Common myeloid progenitor, CD34-positive (primary cell): ENCODE measurements around the gene PRR19.

Source experiments
- CTCF ChIA-PET: fragments of 350-600 bp; sonication (Branson Sonifier 250); formaldehyde crosslinking; loops from one replicate; lab custom pipeline; 2021; ENCODE audit warnings: antibody characterized with exemption; lab: Charles Lee
- POLR2A ChIA-PET: fragments of 350-600 bp; sonication (Branson Sonifier 250); formaldehyde crosslinking; loops from one replicate; lab custom pipeline; 2021; ENCODE audit warnings: antibody characterized with exemption; lab: Charles Lee
- DNase-seq, 3 donors: peaks; one replicate each; pipeline versions ENCODE4 v3.0.0 to v3.0.0-alpha.2; 2013
- H3K27ac ChIP-seq, 2 experiments: 1 replicate in 1 of 2; 2 replicates in 1 of 2; pipeline ENCODE4 v1.7.0; 2013; ENCODE audit warnings: inconsistent platforms in 2 of 2, low read length in 2 of 2, mild to moderate bottlenecking in 2 of 2, low read depth in 1 of 2, moderate library complexity in 1 of 2; ENCODE audit not compliant: severe bottlenecking in 2 of 2, insufficient read depth in 1 of 2, poor library complexity in 1 of 2
- H3K27me3 ChIP-seq, 5 experiments: replicated peaks in 2 of 5; 1 replicate in 3 of 5; 2 replicates in 2 of 5; pipeline versions ENCODE4 v1.6.1 to v1.7.0; 2013; ENCODE audit warnings: low read length in 4 of 5, mild to moderate bottlenecking in 2 of 5, moderate library complexity in 2 of 5, inconsistent platforms in 1 of 5; ENCODE audit not compliant: insufficient read depth in 5 of 5, control insufficient read depth in 4 of 5
- H3K36me3 ChIP-seq, 4 experiments: 1 replicate in 2 of 4; 2 replicates in 2 of 4; pipeline versions ENCODE4 v1.6.1 to v1.7.0; 2013; ENCODE audit warnings: low read length in 3 of 4, control low read depth in 1 of 4, mild to moderate bottlenecking in 1 of 4; ENCODE audit not compliant: control insufficient read depth in 4 of 4, insufficient read depth in 4 of 4
- H3K4me1 ChIP-seq, 4 experiments: 1 replicate in 3 of 4; 2 replicates in 1 of 4; pipeline versions ENCODE4 v1.6.1 to v1.7.1; 2013; ENCODE audit warnings: low read length in 3 of 4, mild to moderate bottlenecking in 3 of 4, control low read depth in 1 of 4, inconsistent platforms in 1 of 4, moderate library complexity in 1 of 4; ENCODE audit not compliant: control insufficient read depth in 4 of 4, insufficient read depth in 4 of 4; ENCODE audit errors: control extremely low read depth in 1 of 4
- H3K4me3 ChIP-seq, 7 experiments: 1 replicate in 4 of 7; 2 replicates in 3 of 7; pipeline versions ENCODE4 v1.5.1 to v1.7.0; 2013; ENCODE audit warnings: mild to moderate bottlenecking in 7 of 7, low read length in 6 of 7, moderate library complexity in 6 of 7, inconsistent platforms in 2 of 7, low read depth in 2 of 7, control low read depth in 1 of 7; ENCODE audit not compliant: insufficient read depth in 4 of 7, control insufficient read depth in 1 of 7; ENCODE audit errors: extremely low read depth in 1 of 7
- H3K9me3 ChIP-seq, 5 experiments: 1 replicate in 4 of 5; 2 replicates in 1 of 5; pipeline versions ENCODE4 v1.6.1 to v1.7.1; 2013; ENCODE audit warnings: low read length in 4 of 5, mild to moderate bottlenecking in 2 of 5, inconsistent platforms in 1 of 5, low read depth in 1 of 5, moderate library complexity in 1 of 5; ENCODE audit not compliant: control insufficient read depth in 4 of 5, insufficient read depth in 2 of 5; ENCODE audit errors: control extremely low read depth in 1 of 5
- WGBS: methylation state at CpG from one replicate; pipeline ENCODE4 v1.1.5; 2013; ENCODE audit not compliant: insufficient coverage; 5-methylcytosine and 5-hydroxymethylcytosine counted together

PRR19 gene

GRCh38 chr19:42344336-42344893 is 42.5 kb downstream of the PRR19 start:
- H3K27ac ChIP-seq, result no peak overlapping the region
- WGBS, result 97% methylated on average over 13 of the region's 18 CpGs
- CTCF ChIA-PET, result no interaction called here

DNA sequence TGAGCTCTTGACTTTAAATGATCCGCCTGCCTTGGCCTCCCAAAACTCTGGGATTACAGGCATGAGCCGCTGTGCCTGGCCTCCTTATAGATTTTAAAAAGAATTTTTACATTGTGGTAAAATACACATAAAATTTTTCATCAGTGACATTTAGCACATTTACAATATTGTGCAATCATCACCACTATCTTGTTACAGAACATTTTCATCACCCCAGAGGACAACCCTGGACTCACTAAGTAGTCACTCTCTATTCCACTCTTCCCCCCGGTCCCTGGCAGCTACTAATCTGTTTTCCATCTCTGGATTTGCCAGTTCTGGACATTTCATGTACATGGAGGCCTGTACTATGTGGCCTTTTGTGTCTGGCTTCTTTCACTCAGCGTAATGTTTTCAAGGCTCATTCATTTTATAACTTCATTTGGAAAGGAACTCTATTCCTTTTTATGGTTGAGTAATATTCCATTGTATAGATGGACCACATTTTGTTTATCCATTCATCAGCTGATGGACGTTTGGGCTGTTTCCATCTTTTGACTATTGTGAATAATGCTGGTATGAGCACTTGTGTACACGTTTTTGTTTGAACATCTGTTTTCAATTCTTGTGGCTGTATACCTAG is 43.4 kb downstream of the PRR19 start:
- Histone ChIP-seq H3K9me3 (no peaks in the 10 kb centered on the region), H3K27ac (no peak overlapping the region), H3K36me3 (peaks cover 4 to 38% (median 23%) of the 10 kb centered on the region in 4 experiments), H3K4me3 (no peak overlapping the region), H3K4me1 (peaks cover 0 to 2% (median 0%) of the 10 kb centered on the region in 4 experiments), H3K27me3 (no peaks in the 10 kb centered on the region)
- ChIA-PET CTCF (interaction anchor here (0.9 to 1.2 kb wide), 2 partner anchors 13 to 221 kb away, joined by 3 to 4 read pairs; no protein-coding TSS in a partner anchor), POLR2A (no interaction called here)
- 100% methylated on average over 1 of the region's 6 CpGs for WGBS
- DNase-seq, result no peak

More at GRCh38 chr19:42344336-42344893, 42.5 kb downstream of the PRR19 start:
- POLR2A ChIA-PET, result no interaction called here
- H3K4me3 ChIP-seq, result no peak overlapping the region
- DNase-seq, result no peak
- peaks cover 0 to 2% (median 0%) of the 10 kb centered on the region in 4 experiments for H3K4me1 ChIP-seq
- peaks cover 3 to 33% (median 23%) of the 10 kb centered on the region in 4 experiments for H3K36me3 ChIP-seq
- H3K9me3 ChIP-seq, result no peaks in the 10 kb centered on the region
- no peaks in the 10 kb centered on the region for H3K27me3 ChIP-seq

DNA sequence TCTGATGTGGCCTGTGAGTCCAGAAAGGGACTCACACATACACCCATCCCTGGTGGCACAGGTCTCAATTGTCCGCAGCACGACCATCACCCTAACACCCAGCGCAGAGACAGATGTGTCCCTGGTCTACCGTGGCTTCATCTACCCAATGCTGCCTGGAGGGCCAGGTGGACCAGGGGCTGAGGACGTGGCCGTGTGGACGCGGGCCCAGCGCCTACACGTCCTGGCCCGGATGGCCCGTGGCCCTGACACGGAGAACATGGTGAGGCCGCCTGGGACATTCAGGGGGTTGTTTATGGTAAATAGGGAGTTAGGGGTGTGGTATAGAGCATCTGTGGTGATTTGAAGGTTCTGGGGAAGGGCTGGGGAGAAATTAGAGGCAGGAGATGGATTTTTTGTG is 46.3 kb downstream of the PRR19 start:
- peaks cover 0 to 2% (median 0%) of the 10 kb centered on the region in 4 experiments for H3K4me1 ChIP-seq
- no peak overlapping the region for H3K27ac ChIP-seq
- H3K36me3 ChIP-seq, result peaks cover 3 to 47% (median 17%) of the 10 kb centered on the region in 4 experiments
- no peaks in the 10 kb centered on the region for H3K9me3 ChIP-seq
- POLR2A ChIA-PET, result no interaction called here
- DNase-seq, result no peak
- H3K4me3 ChIP-seq, result no peak overlapping the region
- WGBS, result 100% methylated on average over 9 of the region's 14 CpGs
- CTCF ChIA-PET, result no interaction called here
- H3K27me3 ChIP-seq, result no peaks in the 10 kb centered on the region

DNA sequence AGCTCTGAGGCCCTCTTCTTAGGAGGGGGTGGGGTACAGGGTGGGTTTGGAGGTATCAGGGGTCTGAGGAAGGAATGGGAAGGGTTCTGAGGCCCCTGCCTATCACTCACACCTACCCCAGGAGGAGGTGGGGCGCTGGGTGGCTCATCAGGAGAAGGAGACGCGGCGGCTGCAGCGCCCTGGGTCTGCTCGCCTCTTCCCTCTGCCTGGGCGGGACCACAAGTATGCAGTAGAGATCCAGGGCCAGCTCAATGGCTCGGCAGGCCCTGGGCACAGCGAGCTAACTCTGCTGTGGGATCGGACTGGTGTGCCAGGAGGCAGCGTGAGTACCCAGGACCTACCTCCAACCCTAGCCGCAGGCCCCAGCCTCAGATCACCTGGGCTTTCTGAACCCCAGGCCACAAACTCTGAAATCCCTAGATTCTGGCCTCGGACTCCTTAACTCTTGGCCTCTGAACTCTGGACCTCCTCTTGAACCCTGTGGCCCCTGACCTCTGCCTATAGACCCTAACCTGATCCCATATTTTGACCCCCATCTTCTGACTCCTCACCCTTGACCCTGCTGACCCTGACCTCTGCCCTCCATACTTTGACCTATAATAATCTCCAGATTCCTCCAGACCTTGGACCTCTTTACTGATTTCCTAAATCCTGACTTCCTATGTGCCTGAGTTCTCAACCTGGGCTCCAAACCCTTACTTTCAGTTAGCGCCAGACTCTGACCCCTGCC is 47.6 kb downstream of the PRR19 start:
- WGBS, result 99% methylated on average over 12 of the region's 14 CpGs
- no peaks in the 10 kb centered on the region for H3K27me3 ChIP-seq
- CTCF ChIA-PET, result no interaction called here

DNA sequence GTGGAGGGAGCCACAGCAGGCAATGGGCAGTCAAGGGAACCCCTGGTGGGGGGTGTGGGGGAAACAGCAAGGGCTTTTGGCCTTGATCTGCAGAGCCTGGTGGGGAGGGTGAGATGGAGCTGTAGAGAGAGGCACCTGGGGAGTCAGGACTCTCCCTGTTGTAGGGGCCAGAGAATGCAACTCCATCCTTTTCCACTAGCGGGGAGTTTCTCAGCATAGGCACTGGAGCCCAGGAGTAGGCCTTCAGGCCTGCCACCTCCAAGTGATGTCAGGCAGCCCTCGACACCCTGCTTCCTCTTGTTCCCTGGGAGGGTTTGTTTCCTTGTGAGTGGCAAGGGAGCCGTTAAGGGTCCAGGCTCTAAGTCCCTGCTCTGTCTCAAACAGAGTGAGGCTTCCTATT is 48.5 kb downstream of the PRR19 start:
- WGBS, result 92% methylated on average over 2 of the region's 3 CpGs
- Histone ChIP-seq H3K4me1 (peaks cover 0 to 2% (median 0%) of the 10 kb centered on the region in 4 experiments), H3K36me3 (peaks cover 6 to 46% (median 22%) of the 10 kb centered on the region in 4 experiments), H3K27ac (no peak overlapping the region), H3K27me3 (no peaks in the 10 kb centered on the region), H3K4me3 (no peak overlapping the region), H3K9me3 (no peaks in the 10 kb centered on the region)
- ChIA-PET CTCF (no interaction called here), POLR2A (no interaction called here)
- DNase-seq, result no peak

More for the DNA sequence above, 47.6 kb downstream of the PRR19 start:
- POLR2A ChIA-PET, result no interaction called here
- H3K27ac ChIP-seq, result no peak overlapping the region
- peaks cover 6 to 51% (median 22%) of the 10 kb centered on the region in 4 experiments for H3K36me3 ChIP-seq
- peaks cover 0 to 2% (median 0%) of the 10 kb centered on the region in 4 experiments for H3K4me1 ChIP-seq
- no peak overlapping the region for H3K4me3 ChIP-seq
- DNase-seq, result no peak
- H3K9me3 ChIP-seq, result no peaks in the 10 kb centered on the region

- CTCF ChIA-PET, result no interaction called here
- no peak for DNase-seq
- WGBS, result 94% methylated on average over 14 of the region's 21 CpGs
These were observed 49.3 kb downstream of the PRR19 start for GRCh38 chr19:42351079-42351735.

More at GRCh38 chr19:42351079-42351735, 49.3 kb downstream of the PRR19 start:
- Histone ChIP-seq H3K4me3 (no peak overlapping the region), H3K27me3 (no peaks in the 10 kb centered on the region), H3K4me1 (peaks cover 0 to 2% (median 0%) of the 10 kb centered on the region in 4 experiments), H3K27ac (no peak overlapping the region), H3K9me3 (no peaks in the 10 kb centered on the region), H3K36me3 (peaks cover 6 to 49% (median 27%) of the 10 kb centered on the region in 4 experiments)
- POLR2A ChIA-PET, result no interaction called here
